Measurements from ENCODE around the gene MARCHF4. TPM values are rescaled to one million over a fixed set of nuclear protein-coding genes. Genes with fewer than 3 reads are reported as not detected.

Gene MARCHF4
- total and polyA plus RNA-seq, 9 of the 15 experiments (the other 6 are each of a cell fraction or from before 2014, with no cell fraction given), result 0.05 TPM; not detected in 8

- TF ChIP-seq, protein P1, sequence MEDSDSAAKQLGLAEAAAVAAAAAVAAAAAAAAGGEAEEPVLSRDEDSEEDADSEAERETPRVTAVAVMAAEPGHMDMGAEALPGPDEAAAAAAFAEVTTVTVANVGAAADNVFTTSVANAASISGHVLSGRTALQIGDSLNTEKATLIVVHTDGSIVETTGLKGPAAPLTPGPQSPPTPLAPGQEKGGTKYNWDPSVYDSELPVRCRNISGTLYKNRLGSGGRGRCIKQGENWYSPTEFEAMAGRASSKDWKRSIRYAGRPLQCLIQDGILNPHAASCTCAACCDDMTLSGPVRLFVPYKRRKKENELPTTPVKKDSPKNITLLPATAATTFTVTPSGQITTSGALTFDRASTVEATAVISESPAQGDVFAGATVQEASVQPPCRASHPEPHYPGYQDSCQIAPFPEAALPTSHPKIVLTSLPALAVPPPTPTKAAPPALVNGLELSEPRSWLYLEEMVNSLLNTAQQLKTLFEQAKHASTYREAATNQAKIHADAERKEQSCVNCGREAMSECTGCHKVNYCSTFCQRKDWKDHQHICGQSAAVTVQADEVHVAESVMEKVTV (CRISPR knock-in tag; IDR thresholded peaks at IDR 0.05), result no peak
- TF ChIP-seq, protein P2, sequence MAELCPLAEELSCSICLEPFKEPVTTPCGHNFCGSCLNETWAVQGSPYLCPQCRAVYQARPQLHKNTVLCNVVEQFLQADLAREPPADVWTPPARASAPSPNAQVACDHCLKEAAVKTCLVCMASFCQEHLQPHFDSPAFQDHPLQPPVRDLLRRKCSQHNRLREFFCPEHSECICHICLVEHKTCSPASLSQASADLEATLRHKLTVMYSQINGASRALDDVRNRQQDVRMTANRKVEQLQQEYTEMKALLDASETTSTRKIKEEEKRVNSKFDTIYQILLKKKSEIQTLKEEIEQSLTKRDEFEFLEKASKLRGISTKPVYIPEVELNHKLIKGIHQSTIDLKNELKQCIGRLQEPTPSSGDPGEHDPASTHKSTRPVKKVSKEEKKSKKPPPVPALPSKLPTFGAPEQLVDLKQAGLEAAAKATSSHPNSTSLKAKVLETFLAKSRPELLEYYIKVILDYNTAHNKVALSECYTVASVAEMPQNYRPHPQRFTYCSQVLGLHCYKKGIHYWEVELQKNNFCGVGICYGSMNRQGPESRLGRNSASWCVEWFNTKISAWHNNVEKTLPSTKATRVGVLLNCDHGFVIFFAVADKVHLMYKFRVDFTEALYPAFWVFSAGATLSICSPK (IDR thresholded peaks at IDR 0.05; ENCODE audit: borderline replicate concordance), result no peak
- no peak for TF ChIP-seq RBM22 (IDR thresholded peaks at IDR 0.05; ENCODE audit: low read depth, low read length, poor library complexity, severe bottlenecking)
- no peak for TF ChIP-seq ZNF212 (CRISPR knock-in tag; IDR thresholded peaks at IDR 0.05)
- no peak for TF ChIP-seq ATF6 (CRISPR knock-in tag; IDR thresholded peaks at IDR 0.05)
- TF ChIP-seq FOXM1 (IDR thresholded peaks at IDR 0.05; ENCODE audit: low read depth), result no peak
- no peak for TF ChIP-seq FOXM1 (CRISPR knock-in tag; IDR thresholded peaks at IDR 0.05; ENCODE audit: low read depth)
- TF ChIP-seq ZC3H4 (CRISPR knock-in tag; IDR thresholded peaks at IDR 0.05; ENCODE audit: borderline replicate concordance), result no peak
- TF ChIP-seq ZNF143 (CRISPR knock-in tag; IDR thresholded peaks at IDR 0.05), result peak; percentile 99
- TF ChIP-seq TARDBP (IDR thresholded peaks at IDR 0.05), result no peak
- no peak for TF ChIP-seq ZNF79 (CRISPR knock-in tag; IDR thresholded peaks at IDR 0.05; ENCODE audit: low read depth)
- no peak for TF ChIP-seq CSDE1 (IDR thresholded peaks at IDR 0.05)
- TF ChIP-seq PTTG1 (tag; IDR thresholded peaks at IDR 0.05; ENCODE audit: low read depth), result no peak
- no peak for TF ChIP-seq KLF16 (IDR thresholded peaks at IDR 0.05)
- TF ChIP-seq, protein P3, sequence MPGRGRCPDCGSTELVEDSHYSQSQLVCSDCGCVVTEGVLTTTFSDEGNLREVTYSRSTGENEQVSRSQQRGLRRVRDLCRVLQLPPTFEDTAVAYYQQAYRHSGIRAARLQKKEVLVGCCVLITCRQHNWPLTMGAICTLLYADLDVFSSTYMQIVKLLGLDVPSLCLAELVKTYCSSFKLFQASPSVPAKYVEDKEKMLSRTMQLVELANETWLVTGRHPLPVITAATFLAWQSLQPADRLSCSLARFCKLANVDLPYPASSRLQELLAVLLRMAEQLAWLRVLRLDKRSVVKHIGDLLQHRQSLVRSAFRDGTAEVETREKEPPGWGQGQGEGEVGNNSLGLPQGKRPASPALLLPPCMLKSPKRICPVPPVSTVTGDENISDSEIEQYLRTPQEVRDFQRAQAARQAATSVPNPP (IDR thresholded peaks at IDR 0.05; ENCODE audit: borderline replicate concordance, insufficient read depth, insufficient read length), result no peak
- no peak for TF ChIP-seq NCOR1 (IDR thresholded peaks at IDR 0.05)
- no peak for TF ChIP-seq HOMEZ (CRISPR knock-in tag; IDR thresholded peaks at IDR 0.05)
- TF ChIP-seq SREBF1 (IDR thresholded peaks at IDR 0.05; ENCODE audit: borderline replicate concordance, low read depth, low read length), result no peak
- no peak for TF ChIP-seq ZNF134 (CRISPR knock-in tag; conservative IDR thresholded peaks at IDR 0.05)
Measured at GRCh38 chr2:216412022-216412999, 40.0 kb upstream of the MARCHF4 start, which contains the start of gene SMARCAL1 (continued).

Data from K562 (cell line).